Stimulated activated memory B cell treated with anti-CD40 and anti-IgM and Interleukin-4, amounts not matched to agents 10 μg/mL and 1 μg/mL and 100 μg/mL, for 72 hours (primary cell): ENCODE measurements around the gene MIX23.

ENCODE experiments used
- ATAC-seq: fragments of 150-1000 bp; cut with Tn5 transposase; 2 replicates; pipeline ENCODE4 v1.10.0; 2021
- H3K27ac Mint-ChIP-seq: one replicate; pipeline ENCODE4 v1.8.0; 2022; ENCODE audit warnings: mild to moderate bottlenecking, mixed read lengths
- H3K27me3 Mint-ChIP-seq: one replicate; pipeline ENCODE4 v1.8.0; 2022; ENCODE audit warnings: mixed read lengths
- H3K36me3 Mint-ChIP-seq: one replicate; pipeline ENCODE4 v1.8.0; 2022; ENCODE audit warnings: mixed read lengths
- H3K4me1 Mint-ChIP-seq: one replicate; pipeline ENCODE4 v1.8.0; 2022; ENCODE audit warnings: mixed read lengths
- H3K4me3 Mint-ChIP-seq: one replicate; pipeline ENCODE4 v1.8.0; 2022; ENCODE audit warnings: mild to moderate bottlenecking, moderate library complexity, mixed read lengths
- H3K9me3 Mint-ChIP-seq: one replicate; pipeline ENCODE4 v1.8.0; 2022; ENCODE audit warnings: mixed read lengths

MIX23 gene

GRCh38 chr3:122343654-122344053 lies 39.4 kb downstream of the MIX23 start:
- no peaks in the 10 kb centered on the region for H3K4me1 Mint-ChIP-seq
- no peak overlapping the region for H3K4me3 Mint-ChIP-seq
- H3K27ac Mint-ChIP-seq = no peak overlapping the region
- H3K9me3 Mint-ChIP-seq = peaks cover 14% of the 10 kb centered on the region
- peaks cover 12% of the 10 kb centered on the region for H3K27me3 Mint-ChIP-seq
- no peak for ATAC-seq
- H3K36me3 Mint-ChIP-seq = peaks cover 6% of the 10 kb centered on the region

DNA sequence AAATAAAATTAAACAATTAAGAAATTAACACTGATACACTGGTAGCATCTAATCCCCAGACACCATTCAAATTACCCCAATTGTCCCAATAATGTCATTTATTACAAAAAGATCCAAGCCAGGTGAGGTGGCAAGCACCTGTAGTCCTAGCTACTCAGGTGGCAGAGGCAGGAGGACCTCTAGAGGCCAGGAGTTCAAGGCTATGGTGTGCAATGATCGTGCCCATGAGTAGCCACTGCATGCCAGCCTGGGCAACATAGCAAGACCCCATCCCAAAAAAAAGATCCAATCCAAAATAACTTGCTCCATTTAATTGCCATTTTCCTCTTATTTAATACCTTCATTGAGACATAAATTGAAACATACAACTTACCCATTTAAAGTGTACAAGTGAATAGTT lies 40.2 kb downstream of the MIX23 start:
- Mint-ChIP-seq H3K9me3 (peaks cover 11% of the 10 kb centered on the region), H3K4me3 (no peak overlapping the region), H3K36me3 (peaks cover 2% of the 10 kb centered on the region), H3K27me3 (peaks cover 6% of the 10 kb centered on the region), H3K27ac (no peak overlapping the region), H3K4me1 (no peaks in the 10 kb centered on the region)
- no peak for ATAC-seq

- Mint-ChIP-seq H3K4me1 (peaks cover 6% of the 10 kb centered on the region), H3K9me3 (no peaks in the 10 kb centered on the region), H3K27me3 (peaks cover 14% of the 10 kb centered on the region), H3K4me3 (no peak overlapping the region), H3K36me3 (no peaks in the 10 kb centered on the region), H3K27ac (no peak overlapping the region)
- ATAC-seq = no peak
Observed at GRCh38 chr3:122332551-122332950, 50.5 kb downstream of the MIX23 start.

- Mint-ChIP-seq H3K4me1 (peaks cover 6% of the 10 kb centered on the region), H3K27ac (no peak overlapping the region), H3K4me3 (no peak overlapping the region), H3K9me3 (no peaks in the 10 kb centered on the region), H3K27me3 (peaks cover 14% of the 10 kb centered on the region), H3K36me3 (no peaks in the 10 kb centered on the region)
- no peak for ATAC-seq
Observed at GRCh38 chr3:122331886-122332285, 51.1 kb downstream of the MIX23 start.

DNA sequence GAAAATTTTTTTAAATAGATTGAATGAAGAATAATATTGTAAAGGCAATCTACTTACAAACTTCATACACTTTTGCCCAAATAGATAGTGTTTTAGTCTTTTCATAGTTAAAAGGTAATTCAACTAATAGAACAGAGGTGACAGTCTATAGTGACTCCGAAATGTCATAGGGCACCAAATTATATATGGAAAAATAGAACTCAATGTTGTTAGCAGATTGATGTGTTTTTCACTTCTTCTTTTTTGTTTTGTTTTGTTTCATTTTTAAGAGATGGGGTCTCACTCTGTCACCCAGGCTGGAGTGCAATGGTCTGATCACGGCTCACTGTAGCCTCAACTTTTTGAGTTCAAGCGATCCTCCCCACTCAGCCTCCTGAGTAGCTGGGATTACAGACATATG lies 57.3 kb downstream of the MIX23 start:
- Mint-ChIP-seq H3K27me3 (no peaks in the 10 kb centered on the region), H3K4me3 (no peak overlapping the region), H3K36me3 (no peaks in the 10 kb centered on the region), H3K4me1 (peaks cover 28% of the 10 kb centered on the region), H3K27ac (peak overlapping the region; percentile 10), H3K9me3 (no peaks in the 10 kb centered on the region)
- peak; percentile 50 for ATAC-seq

- Mint-ChIP-seq H3K9me3 (no peaks in the 10 kb centered on the region), H3K27ac (peak within 1 kb of the TSS; percentile 10), H3K36me3 (no peaks in the 10 kb centered on the region), H3K4me1 (peaks cover 28% of the 10 kb centered on the region), H3K4me3 (no peak within 1 kb of the TSS), H3K27me3 (no peaks in the 10 kb centered on the region)
- ATAC-seq = no peak
Observed at GRCh38 chr3:122324871-122325323, 58.1 kb downstream of the MIX23 start, which contains the start of gene CSTA. Gene CSTA (plus strand): TSS chr3:122325248. CDS start chr3:122325293, 45 bp downstream.

DNA sequence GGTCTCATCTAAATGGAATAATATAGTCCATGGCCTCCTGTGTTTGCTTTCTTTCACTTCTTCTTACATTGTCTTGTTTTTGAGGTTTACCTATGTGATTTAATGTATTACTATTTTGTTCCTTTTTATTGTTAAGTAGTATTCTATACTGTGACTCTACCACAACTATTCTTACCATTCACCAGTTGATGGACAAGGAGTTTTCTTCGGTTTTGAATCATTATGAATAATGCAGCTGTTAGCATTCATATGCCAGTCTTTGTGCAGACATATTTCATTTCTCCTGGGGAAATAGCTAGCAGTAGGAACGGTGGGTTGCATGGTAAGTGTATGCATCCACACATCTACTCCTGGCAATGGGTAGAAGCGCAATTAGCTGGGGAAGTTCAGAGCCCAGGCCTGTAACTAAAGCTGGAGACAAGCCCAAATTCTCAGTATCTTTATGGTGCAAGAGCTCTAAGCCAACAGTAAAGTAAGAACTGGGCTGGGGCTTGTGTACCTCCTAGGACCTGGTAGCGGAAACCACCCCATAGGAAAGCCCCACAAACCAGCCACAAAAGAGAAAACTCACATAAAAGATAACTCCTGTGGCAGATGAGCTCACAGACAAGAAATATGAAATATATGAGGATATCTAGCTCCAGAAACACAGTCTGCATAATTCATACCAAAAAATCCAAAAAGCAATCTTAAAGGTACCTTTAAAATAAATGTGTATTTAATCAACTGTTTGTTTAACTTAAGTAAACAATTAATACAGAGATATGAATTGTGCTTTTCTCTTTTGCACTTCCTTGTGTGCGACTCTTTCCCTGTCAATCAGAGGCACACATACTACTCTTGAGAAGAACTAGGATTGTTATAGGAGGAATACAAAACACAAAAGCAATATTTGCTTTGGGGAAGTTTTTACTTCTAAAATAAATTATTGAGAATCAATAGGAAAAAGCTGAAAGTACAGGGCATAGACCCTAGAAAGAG lies 60.6 kb downstream of the MIX23 start:
- Mint-ChIP-seq H3K36me3 (no peaks in the 10 kb centered on the region), H3K9me3 (peaks cover 7% of the 10 kb centered on the region), H3K27ac (no peak overlapping the region), H3K27me3 (peaks cover 15% of the 10 kb centered on the region), H3K4me1 (peaks cover 28% of the 10 kb centered on the region), H3K4me3 (no peak overlapping the region)
- peak; percentile 53 for ATAC-seq

- peaks cover 7% of the 10 kb centered on the region for H3K9me3 Mint-ChIP-seq
- ATAC-seq = no peak
- peaks cover 28% of the 10 kb centered on the region for H3K27me3 Mint-ChIP-seq
- peaks cover 16% of the 10 kb centered on the region for H3K4me1 Mint-ChIP-seq
- no peaks in the 10 kb centered on the region for H3K36me3 Mint-ChIP-seq
- no peak overlapping the region for H3K4me3 Mint-ChIP-seq
- no peak overlapping the region for H3K27ac Mint-ChIP-seq
Observed at GRCh38 chr3:122318620-122319019, 64.4 kb downstream of the MIX23 start.

DNA sequence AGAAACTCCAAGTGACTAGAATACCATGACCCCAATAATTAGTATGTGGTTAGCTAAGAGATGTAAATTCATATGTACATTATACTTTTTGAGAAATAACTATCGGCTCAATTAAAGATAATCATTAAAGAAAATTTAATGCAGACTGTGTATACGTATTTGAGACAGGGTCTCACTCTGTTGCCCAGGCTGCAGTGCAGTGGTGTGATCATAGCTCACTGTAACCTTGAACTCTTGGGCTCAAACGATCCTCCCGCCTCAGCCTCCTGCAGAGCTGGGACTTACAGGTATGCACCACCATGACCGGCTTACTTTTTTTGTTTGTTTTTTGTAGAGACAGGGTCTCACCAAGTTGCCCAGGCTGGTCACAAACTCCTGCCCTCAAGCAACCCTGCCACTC lies 66.7 kb downstream of the MIX23 start:
- Mint-ChIP-seq H3K4me3 (no peak overlapping the region), H3K36me3 (no peaks in the 10 kb centered on the region), H3K9me3 (peaks cover 7% of the 10 kb centered on the region), H3K27ac (no peak overlapping the region), H3K4me1 (peaks cover 6% of the 10 kb centered on the region), H3K27me3 (peaks cover 28% of the 10 kb centered on the region)
- ATAC-seq = no peak

- Mint-ChIP-seq H3K27ac (no peak overlapping the region), H3K27me3 (peaks cover 28% of the 10 kb centered on the region), H3K36me3 (no peaks in the 10 kb centered on the region), H3K9me3 (peaks cover 7% of the 10 kb centered on the region), H3K4me1 (no peaks in the 10 kb centered on the region), H3K4me3 (no peak overlapping the region)
- ATAC-seq = no peak
Observed at GRCh38 chr3:122315619-122316018, 67.4 kb downstream of the MIX23 start.

GRCh38 chr3:122314228-122314876 lies 68.7 kb downstream of the MIX23 start:
- Mint-ChIP-seq H3K4me1 (no peaks in the 10 kb centered on the region), H3K9me3 (peaks cover 7% of the 10 kb centered on the region), H3K27ac (no peak overlapping the region), H3K27me3 (peaks cover 28% of the 10 kb centered on the region), H3K36me3 (no peaks in the 10 kb centered on the region), H3K4me3 (no peak overlapping the region)
- ATAC-seq = no peak

GRCh38 chr3:122313281-122313680 lies 69.8 kb downstream of the MIX23 start:
- ATAC-seq = no peak
- no peak overlapping the region for H3K4me3 Mint-ChIP-seq
- peaks cover 3% of the 10 kb centered on the region for H3K9me3 Mint-ChIP-seq
- H3K27ac Mint-ChIP-seq = no peak overlapping the region
- peaks cover 22% of the 10 kb centered on the region for H3K27me3 Mint-ChIP-seq
- peaks cover under 1% of the 10 kb centered on the region for H3K4me1 Mint-ChIP-seq
- no peaks in the 10 kb centered on the region for H3K36me3 Mint-ChIP-seq

DNA sequence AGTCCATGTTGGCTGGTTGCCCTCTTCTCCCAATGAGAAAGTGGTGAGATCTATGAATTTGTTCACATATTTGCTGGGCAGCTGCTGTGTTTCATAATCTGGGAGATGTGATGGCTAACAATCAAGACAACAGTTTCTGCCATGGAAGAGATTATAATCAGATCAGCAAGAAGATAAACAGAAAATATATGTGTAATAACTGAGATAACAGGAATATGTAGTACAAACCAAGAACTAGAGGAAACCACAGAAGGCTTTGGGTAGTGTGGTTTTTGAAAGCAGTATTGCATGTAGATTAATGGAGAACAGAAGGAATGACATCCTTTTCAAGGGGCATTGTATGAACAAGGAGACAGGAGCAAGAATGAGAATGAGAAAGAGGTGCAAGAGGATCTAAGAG lies 70.2 kb downstream of the MIX23 start:
- H3K36me3 Mint-ChIP-seq = no peaks in the 10 kb centered on the region
- no peak for ATAC-seq
- no peak overlapping the region for H3K27ac Mint-ChIP-seq
- H3K4me1 Mint-ChIP-seq = peaks cover 5% of the 10 kb centered on the region
- H3K4me3 Mint-ChIP-seq = no peak overlapping the region
- H3K27me3 Mint-ChIP-seq = peaks cover 17% of the 10 kb centered on the region
- no peaks in the 10 kb centered on the region for H3K9me3 Mint-ChIP-seq

DNA sequence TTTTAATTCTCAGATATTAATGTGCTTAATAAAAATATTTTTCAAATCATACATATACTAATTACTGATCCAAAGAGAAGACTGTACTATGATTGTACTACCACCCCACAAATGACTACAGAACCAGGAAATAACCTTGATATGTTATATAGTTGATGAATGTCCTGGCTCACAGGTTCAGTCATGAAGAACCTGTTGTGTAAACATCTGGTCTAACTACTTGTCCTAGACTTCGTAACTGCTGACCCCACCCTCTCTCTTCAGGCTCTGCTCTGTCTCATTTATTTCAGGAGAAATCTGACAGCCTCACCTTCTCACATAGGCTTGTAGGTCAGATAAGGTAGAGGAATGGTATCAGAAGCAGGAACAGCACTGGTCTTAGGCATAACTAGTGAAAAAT lies 72.7 kb downstream of the MIX23 start:
- Mint-ChIP-seq H3K27me3 (peaks cover 3% of the 10 kb centered on the region), H3K9me3 (no peaks in the 10 kb centered on the region), H3K4me3 (no peak overlapping the region), H3K36me3 (no peaks in the 10 kb centered on the region), H3K4me1 (peaks cover 23% of the 10 kb centered on the region), H3K27ac (no peak overlapping the region)
- no peak for ATAC-seq
